GM18909 (cell line): ENCODE data around the gene LSG1.
"Not testable (repeated sequence)": the region's sequence is repeated elsewhere in the genome, so short reads cannot be mapped to it uniquely, and the experiment has no call there.

Experiments used
- ATAC-seq: cut with Tn5 transposase; IDR thresholded peaks from one replicate; pipeline ENCODE4 v1.9.1; 2021; ENCODE audit warnings: mild to moderate bottlenecking; ENCODE audit not compliant: unreplicated experiment, poor library complexity

LSG1 gene

GRCh38 chr3:194661374-194661773 is 10.6 kb downstream of the LSG1 start:
- ATAC-seq, result no peak

- ATAC-seq, result no peak
Observed at GRCh38 chr3:194659778-194660177, 12.2 kb downstream of the LSG1 start.

- no peak for ATAC-seq
Observed at GRCh38 chr3:194658477-194659242, 13.3 kb downstream of the LSG1 start.

- ATAC-seq, result no peak
Observed at GRCh38 chr3:194657439-194657838, 14.6 kb downstream of the LSG1 start.

- peak; percentile 79 for ATAC-seq
Observed at GRCh38 chr3:194654443-194654842, 17.5 kb downstream of the LSG1 start.

- ATAC-seq, result no peak
Observed at GRCh38 chr3:194647747-194648146, 24.2 kb downstream of the LSG1 start.

- ATAC-seq, result no peak
Observed at GRCh38 chr3:194642769-194643168, 29.2 kb downstream of the LSG1 start.

GRCh38 chr3:194640829-194641228 is 31.2 kb downstream of the LSG1 start:
- no peak for ATAC-seq

GRCh38 chr3:194638991-194639605 is 32.9 kb downstream of the LSG1 start:
- ATAC-seq, result no peak

- ATAC-seq, result no peak
Observed at GRCh38 chr3:194637541-194638400, 34.2 kb downstream of the LSG1 start.

- no peak for ATAC-seq
Observed at GRCh38 chr3:194637066-194637465, 34.9 kb downstream of the LSG1 start.

GRCh38 chr3:194633349-194634004 is 38.5 kb downstream of the LSG1 start, which contains the start of gene TMEM44:
Gene TMEM44, minus strand, starts transcription at chr3:194633419. Its CDS starts 204 bp downstream, at chr3:194633215.
- peak; percentile 75 for ATAC-seq

GRCh38 chr3:194632809-194633348 is 39.1 kb downstream of the LSG1 start:
- ATAC-seq, result peak; percentile 59

- no peak for ATAC-seq
Observed at GRCh38 chr3:194632226-194632808, 39.7 kb downstream of the LSG1 start.

GRCh38 chr3:194631696-194632095 is 40.3 kb downstream of the LSG1 start:
- no peak for ATAC-seq

- ATAC-seq, result not testable (repeated sequence)
Observed at GRCh38 chr3:194630681-194631080, 41.3 kb downstream of the LSG1 start.

- ATAC-seq, result no peak
Observed at GRCh38 chr3:194624956-194625355, 47.0 kb downstream of the LSG1 start.

GRCh38 chr3:194623449-194624290 is 48.3 kb downstream of the LSG1 start:
- no peak for ATAC-seq
